GM12873 (cell line): ENCODE measurements around the gene UROS.

Experiments
- TF ChIP-seq, protein P1 (sequence below): IDR thresholded peaks from 2 replicates; pipeline ENCODE4 v1.5.1; 2012; ENCODE audit warnings: low read depth, mild to moderate bottlenecking, moderate library complexity, low read length, control low read depth; ENCODE audit not compliant: insufficient read depth; ENCODE audit errors: missing control alignments

The UROS gene

GRCh38 chr10:125739994-125740679 is 82.9 kb downstream of the UROS start:
- TF ChIP-seq, protein P1, sequence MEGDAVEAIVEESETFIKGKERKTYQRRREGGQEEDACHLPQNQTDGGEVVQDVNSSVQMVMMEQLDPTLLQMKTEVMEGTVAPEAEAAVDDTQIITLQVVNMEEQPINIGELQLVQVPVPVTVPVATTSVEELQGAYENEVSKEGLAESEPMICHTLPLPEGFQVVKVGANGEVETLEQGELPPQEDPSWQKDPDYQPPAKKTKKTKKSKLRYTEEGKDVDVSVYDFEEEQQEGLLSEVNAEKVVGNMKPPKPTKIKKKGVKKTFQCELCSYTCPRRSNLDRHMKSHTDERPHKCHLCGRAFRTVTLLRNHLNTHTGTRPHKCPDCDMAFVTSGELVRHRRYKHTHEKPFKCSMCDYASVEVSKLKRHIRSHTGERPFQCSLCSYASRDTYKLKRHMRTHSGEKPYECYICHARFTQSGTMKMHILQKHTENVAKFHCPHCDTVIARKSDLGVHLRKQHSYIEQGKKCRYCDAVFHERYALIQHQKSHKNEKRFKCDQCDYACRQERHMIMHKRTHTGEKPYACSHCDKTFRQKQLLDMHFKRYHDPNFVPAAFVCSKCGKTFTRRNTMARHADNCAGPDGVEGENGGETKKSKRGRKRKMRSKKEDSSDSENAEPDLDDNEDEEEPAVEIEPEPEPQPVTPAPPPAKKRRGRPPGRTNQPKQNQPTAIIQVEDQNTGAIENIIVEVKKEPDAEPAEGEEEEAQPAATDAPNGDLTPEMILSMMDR: no peak
